DND-41 (cell line): Measurements from ENCODE around the gene CPZ.

Experiments
- ATAC-seq: fragments of 200-7000 bp; cut with Tn5 transposase; 3 replicates; pipeline ENCODE4 v1.9.1; 2021; ENCODE audit warnings: low read depth; ENCODE audit not compliant: insufficient read depth
- DNase-seq: peaks from one replicate; pipeline ENCODE4 v3.0.0-alpha.2; 2020
- H2AFZ ChIP-seq: 2 replicates; pipeline ENCODE4 v1.6.0; 2012; ENCODE audit warnings: low read depth, low read length
- H3K27ac ChIP-seq: 2 replicates; pipeline ENCODE4 v1.5.1; 2012; ENCODE audit warnings: low read length, inconsistent platforms
- H3K27me3 ChIP-seq: fragments of 200-600 bp; sonication (generic); 2 replicates; pipeline ENCODE4 v1.6.0; 2012; ENCODE audit warnings: low read length, mild to moderate bottlenecking, inconsistent platforms; ENCODE audit not compliant: insufficient read depth, poor library complexity
- H3K36me3 ChIP-seq: 2 replicates; pipeline ENCODE4 v1.5.1; 2012; ENCODE audit warnings: low read length, inconsistent platforms; ENCODE audit not compliant: insufficient read depth
- H3K4me1 ChIP-seq: 2 replicates; pipeline ENCODE4 v1.5.1; 2012; ENCODE audit warnings: mild to moderate bottlenecking, low read length; ENCODE audit not compliant: insufficient read depth
- H3K4me2 ChIP-seq: 2 replicates; pipeline ENCODE4 v1.6.0; 2012; ENCODE audit warnings: mild to moderate bottlenecking, moderate library complexity, low read length, inconsistent platforms; ENCODE audit not compliant: insufficient read depth
- H3K4me3 ChIP-seq, 2 experiments: fragments of 200-600 bp in 1 of 2; shearing (Covaris generic) in 1 of 2; 2 replicates each; pipeline ENCODE4 v1.5.1; 2012 to 2016; ENCODE audit warnings: inconsistent platforms in 2 of 2, low read length in 2 of 2, mild to moderate bottlenecking in 2 of 2, low read depth in 1 of 2, moderate library complexity in 1 of 2
- H3K79me2 ChIP-seq: 2 replicates; pipeline ENCODE4 v1.6.0; 2012; ENCODE audit warnings: low read length, inconsistent platforms; ENCODE audit not compliant: insufficient read depth
- H3K9ac ChIP-seq: 2 replicates; pipeline ENCODE4 v1.6.0; 2012; ENCODE audit warnings: low read depth, mild to moderate bottlenecking, inconsistent platforms, low read length, moderate library complexity
- H3K9me3 ChIP-seq: 2 replicates; pipeline ENCODE4 v1.5.1; 2012; ENCODE audit warnings: low read length, moderate library complexity, mild to moderate bottlenecking, inconsistent platforms; ENCODE audit not compliant: insufficient read depth, severe bottlenecking
- H4K20me1 ChIP-seq: 2 replicates; pipeline ENCODE4 v1.6.0; 2012; ENCODE audit warnings: low read length; ENCODE audit not compliant: insufficient read depth
- CTCF ChIP-seq: IDR thresholded peaks from 2 replicates; pipeline ENCODE4 v1.5.1; 2012; ENCODE audit warnings: borderline replicate concordance, low read length, moderate library complexity, mild to moderate bottlenecking; ENCODE audit not compliant: poor library complexity, severe bottlenecking; ENCODE audit errors: extremely low read depth
- EZH2 ChIP-seq: IDR thresholded peaks from 3 replicates; pipeline ENCODE4 v1.6.1; 2012; ENCODE audit warnings: borderline replicate concordance, low read depth, mild to moderate bottlenecking, moderate library complexity, low read length, inconsistent platforms; ENCODE audit not compliant: severe bottlenecking

Gene CPZ

GRCh38 chr4:8560265-8561047 is 32.1 kb upstream of the CPZ start:
- DNase-seq (no peak), ATAC-seq (no peak)
- Histone ChIP-seq H3K9ac (no peak overlapping the region), H3K27ac (no peak overlapping the region), H3K9me3 (no peaks in the 10 kb centered on the region), H4K20me1 (no peaks in the 10 kb centered on the region), H3K79me2 (no peaks in the 10 kb centered on the region), H3K4me2 (no peak overlapping the region), H3K4me1 (no peaks in the 10 kb centered on the region), H2AFZ (no peak overlapping the region), H3K27me3 (no peaks in the 10 kb centered on the region), H3K4me3 (no peak overlapping the region), H3K36me3 (no peaks in the 10 kb centered on the region)
- TF ChIP-seq CTCF: no peak

- H3K79me2 ChIP-seq: no peaks in the 10 kb centered on the region
- H3K27me3 ChIP-seq: no peaks in the 10 kb centered on the region
- DNase-seq (no peak), ATAC-seq (no peak)
- no peaks in the 10 kb centered on the region for H4K20me1 ChIP-seq
- H3K4me1 ChIP-seq: no peaks in the 10 kb centered on the region
- H2AFZ ChIP-seq: no peak overlapping the region
- no peak overlapping the region for H3K4me3 ChIP-seq
- H3K4me2 ChIP-seq: no peak overlapping the region
- no peak overlapping the region for H3K27ac ChIP-seq
- no peaks in the 10 kb centered on the region for H3K36me3 ChIP-seq
- H3K9me3 ChIP-seq: no peaks in the 10 kb centered on the region
- no peak overlapping the region for H3K9ac ChIP-seq
- no peak for TF ChIP-seq EZH2
- no peak for TF ChIP-seq CTCF
Measured at GRCh38 chr4:8564595-8564994, 28.0 kb upstream of the CPZ start.

GRCh38 chr4:8568068-8568668 is 24.4 kb upstream of the CPZ start:
- H3K79me2 ChIP-seq: no peaks in the 10 kb centered on the region
- H3K27me3 ChIP-seq: peaks cover 9% of the 10 kb centered on the region
- H3K36me3 ChIP-seq: no peaks in the 10 kb centered on the region
- no peak for ATAC-seq
- TF ChIP-seq EZH2 (no peak), CTCF (no peak)
- H3K4me1 ChIP-seq: no peaks in the 10 kb centered on the region
- H4K20me1 ChIP-seq: no peaks in the 10 kb centered on the region
- no peak overlapping the region for H3K27ac ChIP-seq
- H2AFZ ChIP-seq: no peak overlapping the region
- H3K9me3 ChIP-seq: no peaks in the 10 kb centered on the region
- no peak overlapping the region for H3K4me2 ChIP-seq
- no peak overlapping the region for H3K9ac ChIP-seq
- no peak overlapping the region for H3K4me3 ChIP-seq
- DNase-seq: no peak
